ENCODE measurements around the gene CRYZ. TPM values are rescaled to one million over a fixed set of nuclear protein-coding genes. Genes with fewer than 3 reads are reported as not detected.

Gene CRYZ
- total RNA-seq, 1 experiment from 2014 or later: 46.3 TPM

DNA sequence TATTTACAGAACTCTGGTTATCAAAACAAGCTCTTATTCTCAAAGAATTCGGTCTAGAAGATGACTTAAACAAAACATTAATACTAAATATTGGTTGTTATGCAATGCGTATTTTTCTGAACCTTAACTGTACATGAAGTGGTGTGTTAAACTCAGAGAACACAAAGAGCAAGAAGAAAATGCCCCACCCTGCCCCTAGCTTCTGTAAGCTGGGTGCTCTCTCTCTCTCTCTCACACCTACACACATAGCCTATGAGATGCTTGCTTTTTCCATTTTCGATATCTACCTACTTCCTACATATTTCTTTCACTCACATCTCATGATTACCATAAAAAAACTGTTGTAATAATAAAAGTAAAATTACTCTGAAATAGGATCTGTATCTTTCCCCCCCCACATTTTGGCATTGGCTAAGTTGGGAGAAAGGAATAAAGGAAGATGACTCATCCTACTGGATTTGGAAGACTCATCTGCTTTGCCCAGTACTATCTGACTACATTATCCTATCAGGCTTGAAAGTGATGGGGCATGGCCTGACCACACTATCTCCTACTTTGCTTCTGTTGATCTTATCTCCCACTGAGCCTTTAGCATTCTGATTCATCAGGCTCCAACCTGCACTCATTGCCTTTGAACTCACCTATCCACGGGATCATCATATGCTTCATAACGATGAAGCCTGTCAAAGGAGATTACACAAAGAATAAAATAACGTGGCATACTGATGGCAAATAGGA is 2.9 kb downstream of the CRYZ start:
- Histone ChIP-seq H3K27ac (ENCODE audit: low read depth, low read length, poor library complexity, severe bottlenecking) (no peak overlapping the region), H3K27me3 (replicated peaks; ENCODE audit: insufficient read depth, low read depth, low read length, poor library complexity) (no peaks in the 10 kb centered on the region), H3K9me3 (ENCODE audit: low read depth, low read length, poor library complexity, severe bottlenecking) (peaks cover 17% of the 10 kb centered on the region), H3K4me1 (ENCODE audit: insufficient read depth, low read length, poor library complexity, severe bottlenecking) (peaks cover 6% of the 10 kb centered on the region), H3K36me3 (ENCODE audit: insufficient read depth, low read length, poor library complexity, severe bottlenecking) (peaks cover 9% of the 10 kb centered on the region), H3K4me3 (ENCODE audit: low read depth, low read length, poor library complexity, severe bottlenecking) (no peak overlapping the region)
- POLR2A ChIA-PET (ENCODE audit: low non-redundant PET): no interaction called here
- TF ChIP-seq, protein P1, sequence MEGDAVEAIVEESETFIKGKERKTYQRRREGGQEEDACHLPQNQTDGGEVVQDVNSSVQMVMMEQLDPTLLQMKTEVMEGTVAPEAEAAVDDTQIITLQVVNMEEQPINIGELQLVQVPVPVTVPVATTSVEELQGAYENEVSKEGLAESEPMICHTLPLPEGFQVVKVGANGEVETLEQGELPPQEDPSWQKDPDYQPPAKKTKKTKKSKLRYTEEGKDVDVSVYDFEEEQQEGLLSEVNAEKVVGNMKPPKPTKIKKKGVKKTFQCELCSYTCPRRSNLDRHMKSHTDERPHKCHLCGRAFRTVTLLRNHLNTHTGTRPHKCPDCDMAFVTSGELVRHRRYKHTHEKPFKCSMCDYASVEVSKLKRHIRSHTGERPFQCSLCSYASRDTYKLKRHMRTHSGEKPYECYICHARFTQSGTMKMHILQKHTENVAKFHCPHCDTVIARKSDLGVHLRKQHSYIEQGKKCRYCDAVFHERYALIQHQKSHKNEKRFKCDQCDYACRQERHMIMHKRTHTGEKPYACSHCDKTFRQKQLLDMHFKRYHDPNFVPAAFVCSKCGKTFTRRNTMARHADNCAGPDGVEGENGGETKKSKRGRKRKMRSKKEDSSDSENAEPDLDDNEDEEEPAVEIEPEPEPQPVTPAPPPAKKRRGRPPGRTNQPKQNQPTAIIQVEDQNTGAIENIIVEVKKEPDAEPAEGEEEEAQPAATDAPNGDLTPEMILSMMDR (conservative IDR thresholded peaks at IDR 0.05; ENCODE audit: low read depth, low read length): no peak
- no peak for TF ChIP-seq EZH2 (IDR thresholded peaks at IDR 0.05; ENCODE audit: borderline replicate concordance, low read depth, low read length, poor library complexity, severe bottlenecking)
- intact Hi-C loops (cut with micrococcal nuclease; ENCODE audit: unreplicated experiment): no loop called here
- CTCF ChIA-PET: interaction anchor here (0.7 kb wide), 1 partner anchor 360 kb away, joined by 3 read pairs; no protein-coding TSS in a partner anchor
- peak; percentile 25 for DNase-seq (ENCODE audit: low spot score)
- no TSS peak for BruUV-seq (replicated peaks)

DNA sequence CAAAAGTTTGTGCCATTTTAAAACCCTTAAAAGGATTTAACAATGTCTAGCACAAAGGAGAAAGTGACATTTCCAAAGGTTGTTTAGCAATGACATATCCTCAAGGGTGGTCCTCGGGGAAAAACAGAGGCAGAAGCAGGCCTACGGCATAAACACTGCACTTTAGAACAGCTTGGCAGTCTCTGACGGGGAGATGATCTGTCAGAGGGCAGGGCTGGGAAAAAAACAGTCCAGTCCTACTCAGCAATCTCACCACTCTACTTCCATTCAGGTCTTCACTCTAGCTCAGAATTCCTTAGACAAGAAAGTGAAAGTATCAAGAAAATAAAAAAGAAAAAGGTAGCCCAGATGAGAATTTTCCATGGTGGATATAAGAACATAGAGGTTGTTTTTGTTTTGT is 4.1 kb downstream of the CRYZ start:
- no TSS peak for BruUV-seq (replicated peaks)
- POLR2A ChIA-PET (ENCODE audit: low non-redundant PET): interaction anchor here (0.6 kb wide), 1 partner anchor 33 kb away, joined by 9 read pairs; no protein-coding TSS in a partner anchor
- CTCF ChIA-PET: no interaction called here
- DNase-seq (ENCODE audit: low spot score): no peak
- Histone ChIP-seq H3K27me3 (replicated peaks; ENCODE audit: insufficient read depth, low read depth, low read length, poor library complexity) (no peaks in the 10 kb centered on the region), H3K36me3 (ENCODE audit: insufficient read depth, low read length, poor library complexity, severe bottlenecking) (peaks cover 19% of the 10 kb centered on the region), H3K4me1 (ENCODE audit: insufficient read depth, low read length, poor library complexity, severe bottlenecking) (no peaks in the 10 kb centered on the region), H3K27ac (ENCODE audit: low read depth, low read length, poor library complexity, severe bottlenecking) (no peak overlapping the region), H3K4me3 (ENCODE audit: low read depth, low read length, poor library complexity, severe bottlenecking) (no peak overlapping the region), H3K9me3 (ENCODE audit: low read depth, low read length, poor library complexity, severe bottlenecking) (peaks cover 17% of the 10 kb centered on the region)
- TF ChIP-seq, protein P1 (conservative IDR thresholded peaks at IDR 0.05; ENCODE audit: low read depth, low read length): no peak
- no peak for TF ChIP-seq EZH2 (IDR thresholded peaks at IDR 0.05; ENCODE audit: borderline replicate concordance, low read depth, low read length, poor library complexity, severe bottlenecking)
- intact Hi-C loops (cut with micrococcal nuclease; ENCODE audit: unreplicated experiment): no loop called here

DNA sequence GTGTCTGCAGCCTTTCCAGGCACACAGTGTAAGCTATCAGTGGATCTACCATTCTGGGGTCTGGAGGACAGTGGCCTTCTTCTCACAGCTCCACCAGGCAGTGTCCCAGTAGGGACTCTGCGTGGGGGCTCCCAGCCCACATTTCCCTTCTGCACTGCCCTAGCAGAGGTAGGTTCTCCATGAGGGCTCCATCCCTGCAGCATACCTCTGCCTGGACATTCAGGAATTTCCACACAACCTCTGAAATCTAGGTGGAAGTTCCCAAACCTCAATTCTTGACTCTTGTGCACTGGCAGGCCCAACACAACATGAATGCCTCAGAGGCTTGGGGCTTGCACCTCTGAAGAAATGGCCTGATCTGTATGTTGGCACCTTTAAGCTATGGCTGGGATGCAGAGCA is 6.8 kb downstream of the CRYZ start:
- no peak for DNase-seq (ENCODE audit: low spot score)
- TF ChIP-seq, protein P1 (conservative IDR thresholded peaks at IDR 0.05; ENCODE audit: low read depth, low read length): no peak
- no peak for TF ChIP-seq EZH2 (IDR thresholded peaks at IDR 0.05; ENCODE audit: borderline replicate concordance, low read depth, low read length, poor library complexity, severe bottlenecking)
- ChIA-PET CTCF (no interaction called here), POLR2A (ENCODE audit: low non-redundant PET) (no interaction called here)
- peaks cover 17% of the 10 kb centered on the region for H3K9me3 ChIP-seq (ENCODE audit: low read depth, low read length, poor library complexity, severe bottlenecking)
- H3K36me3 ChIP-seq (ENCODE audit: insufficient read depth, low read length, poor library complexity, severe bottlenecking): peaks cover 25% of the 10 kb centered on the region
- no TSS peak for BruUV-seq (replicated peaks)
- intact Hi-C loops (cut with micrococcal nuclease; ENCODE audit: unreplicated experiment): no loop called here
- H3K4me3 ChIP-seq (ENCODE audit: low read depth, low read length, poor library complexity, severe bottlenecking): no peak overlapping the region
- H3K27me3 ChIP-seq (replicated peaks; ENCODE audit: insufficient read depth, low read depth, low read length, poor library complexity): no peaks in the 10 kb centered on the region
- no peak overlapping the region for H3K27ac ChIP-seq (ENCODE audit: low read depth, low read length, poor library complexity, severe bottlenecking)
- no peaks in the 10 kb centered on the region for H3K4me1 ChIP-seq (ENCODE audit: insufficient read depth, low read length, poor library complexity, severe bottlenecking)
